Measurements from ENCODE around the gene HMX1. TPM values are rescaled to one million over a fixed set of nuclear protein-coding genes. Genes with fewer than 3 reads are reported as not detected.

The HMX1 gene
- total RNA-seq, 2 experiments from 2014 or later: not detected

GRCh38 chr4:8897251-8898167, 25.9 kb upstream of the HMX1 start:
- no peaks in the 10 kb centered on the region for H3K9me3 ChIP-seq (ENCODE audit: low read length)
- H2AFZ ChIP-seq (ENCODE audit: low read length): no peak overlapping the region
- no peak for TF ChIP-seq EZH2phosphoT487 (IDR thresholded peaks at IDR 0.05; ENCODE audit: borderline replicate concordance, low read depth, low read length)
- TF ChIP-seq, protein P1, sequence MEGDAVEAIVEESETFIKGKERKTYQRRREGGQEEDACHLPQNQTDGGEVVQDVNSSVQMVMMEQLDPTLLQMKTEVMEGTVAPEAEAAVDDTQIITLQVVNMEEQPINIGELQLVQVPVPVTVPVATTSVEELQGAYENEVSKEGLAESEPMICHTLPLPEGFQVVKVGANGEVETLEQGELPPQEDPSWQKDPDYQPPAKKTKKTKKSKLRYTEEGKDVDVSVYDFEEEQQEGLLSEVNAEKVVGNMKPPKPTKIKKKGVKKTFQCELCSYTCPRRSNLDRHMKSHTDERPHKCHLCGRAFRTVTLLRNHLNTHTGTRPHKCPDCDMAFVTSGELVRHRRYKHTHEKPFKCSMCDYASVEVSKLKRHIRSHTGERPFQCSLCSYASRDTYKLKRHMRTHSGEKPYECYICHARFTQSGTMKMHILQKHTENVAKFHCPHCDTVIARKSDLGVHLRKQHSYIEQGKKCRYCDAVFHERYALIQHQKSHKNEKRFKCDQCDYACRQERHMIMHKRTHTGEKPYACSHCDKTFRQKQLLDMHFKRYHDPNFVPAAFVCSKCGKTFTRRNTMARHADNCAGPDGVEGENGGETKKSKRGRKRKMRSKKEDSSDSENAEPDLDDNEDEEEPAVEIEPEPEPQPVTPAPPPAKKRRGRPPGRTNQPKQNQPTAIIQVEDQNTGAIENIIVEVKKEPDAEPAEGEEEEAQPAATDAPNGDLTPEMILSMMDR (conservative IDR thresholded peaks at IDR 0.05; ENCODE audit: low read length): no peak
- DNase-seq (ENCODE audit: low spot score): no peak
- no peaks in the 10 kb centered on the region for H3K79me2 ChIP-seq (ENCODE audit: insufficient read depth, low read depth, low read length)
- H3K27ac ChIP-seq (ENCODE audit: low read depth, low read length, poor library complexity, severe bottlenecking): no peak overlapping the region
- no peaks in the 10 kb centered on the region for H3K9me2 ChIP-seq (ENCODE audit: insufficient read depth, low read length)
- intact Hi-C loops (cut with micrococcal nuclease; ENCODE audit: unreplicated experiment): no loop called here
- H3K4me3 ChIP-seq (ENCODE audit: low read depth, low read length, poor library complexity, severe bottlenecking): no peak overlapping the region
- no peaks in the 10 kb centered on the region for H3K4me1 ChIP-seq (ENCODE audit: insufficient read depth, low read length, poor library complexity, severe bottlenecking)
- CTCF ChIA-PET (ENCODE audit: unreplicated experiment): no interaction called here
- no peak overlapping the region for H3K4me2 ChIP-seq (ENCODE audit: low read length)
- H4K20me1 ChIP-seq (ENCODE audit: insufficient read depth, low read length): no peaks in the 10 kb centered on the region
- BruUV-seq (replicated peaks): no TSS peak
- POLR2A ChIA-PET: interaction anchor here (0.7 kb wide), 1 partner anchor 41 kb away, joined by 4 read pairs; no protein-coding TSS in a partner anchor
- H3K36me3 ChIP-seq (ENCODE audit: insufficient read depth, low read length): no peaks in the 10 kb centered on the region

- intact Hi-C loops (cut with micrococcal nuclease; ENCODE audit: unreplicated experiment): no loop called here
- no peaks in the 10 kb centered on the region for H3K9me2 ChIP-seq (ENCODE audit: insufficient read depth, low read length)
- POLR2A ChIA-PET: interaction anchor here (0.7 kb wide), 1 partner anchor 40 kb away, joined by 4 read pairs; no protein-coding TSS in a partner anchor
- no peaks in the 10 kb centered on the region for H4K20me1 ChIP-seq (ENCODE audit: insufficient read depth, low read length)
- CTCF ChIA-PET (ENCODE audit: unreplicated experiment): no interaction called here
- H3K79me2 ChIP-seq (ENCODE audit: insufficient read depth, low read depth, low read length): no peaks in the 10 kb centered on the region
- H3K9me3 ChIP-seq (ENCODE audit: low read length): no peaks in the 10 kb centered on the region
- H2AFZ ChIP-seq (ENCODE audit: low read length): no peak overlapping the region
- H3K4me2 ChIP-seq (ENCODE audit: low read length): no peak overlapping the region
- no peaks in the 10 kb centered on the region for H3K36me3 ChIP-seq (ENCODE audit: insufficient read depth, low read length)
- H3K27ac ChIP-seq (ENCODE audit: low read depth, low read length, poor library complexity, severe bottlenecking): no peak overlapping the region
- TF ChIP-seq, protein P1 (conservative IDR thresholded peaks at IDR 0.05; ENCODE audit: low read length): no peak
- no peak for TF ChIP-seq EZH2phosphoT487 (IDR thresholded peaks at IDR 0.05; ENCODE audit: borderline replicate concordance, low read depth, low read length)
- no peak for DNase-seq (ENCODE audit: low spot score)
- H3K4me3 ChIP-seq (ENCODE audit: low read depth, low read length, poor library complexity, severe bottlenecking): no peak overlapping the region
- BruUV-seq (replicated peaks): no TSS peak
- H3K4me1 ChIP-seq (ENCODE audit: insufficient read depth, low read length, poor library complexity, severe bottlenecking): no peaks in the 10 kb centered on the region
Measured at GRCh38 chr4:8896506-8896905, 24.9 kb upstream of the HMX1 start.

DNA sequence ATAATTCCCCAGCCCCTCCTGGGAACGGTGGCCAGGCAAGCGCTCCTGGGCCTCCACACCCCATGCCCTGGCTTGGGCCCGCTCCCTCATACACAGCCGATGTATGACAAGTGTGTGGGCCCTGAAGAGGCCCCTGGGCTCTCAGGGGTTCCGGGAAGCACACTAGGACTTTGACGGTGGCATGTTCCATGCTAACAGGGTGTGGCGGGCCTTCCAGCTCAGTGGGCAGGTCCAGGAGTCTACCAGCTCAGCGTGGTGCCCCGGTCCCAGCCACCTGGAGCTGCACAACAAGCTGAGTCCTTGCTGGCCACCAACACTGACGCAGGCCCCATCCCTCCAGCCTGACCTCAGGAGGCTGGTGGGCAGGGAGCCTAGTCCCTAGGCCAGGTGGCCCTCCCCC, 24.4 kb upstream of the HMX1 start:
- no peak overlapping the region for H3K27ac ChIP-seq (ENCODE audit: low read depth, low read length, poor library complexity, severe bottlenecking)
- POLR2A ChIA-PET: no interaction called here
- DNase-seq (ENCODE audit: low spot score): no peak
- no peaks in the 10 kb centered on the region for H4K20me1 ChIP-seq (ENCODE audit: insufficient read depth, low read length)
- BruUV-seq (replicated peaks): no TSS peak
- no peaks in the 10 kb centered on the region for H3K9me3 ChIP-seq (ENCODE audit: low read length)
- H2AFZ ChIP-seq (ENCODE audit: low read length): no peak overlapping the region
- H3K9me2 ChIP-seq (ENCODE audit: insufficient read depth, low read length): no peaks in the 10 kb centered on the region
- CTCF ChIA-PET (ENCODE audit: unreplicated experiment): no interaction called here
- H3K36me3 ChIP-seq (ENCODE audit: insufficient read depth, low read length): no peaks in the 10 kb centered on the region
- no peaks in the 10 kb centered on the region for H3K79me2 ChIP-seq (ENCODE audit: insufficient read depth, low read depth, low read length)
- H3K4me1 ChIP-seq (ENCODE audit: insufficient read depth, low read length, poor library complexity, severe bottlenecking): no peaks in the 10 kb centered on the region
- intact Hi-C loops (cut with micrococcal nuclease; ENCODE audit: unreplicated experiment): no loop called here
- TF ChIP-seq, protein P1 (conservative IDR thresholded peaks at IDR 0.05; ENCODE audit: low read length): no peak
- H3K4me2 ChIP-seq (ENCODE audit: low read length): no peak overlapping the region
- no peak overlapping the region for H3K4me3 ChIP-seq (ENCODE audit: low read depth, low read length, poor library complexity, severe bottlenecking)
